Right cardiac atrium (tissue), 5 donors: Measurements from ENCODE around the gene PLA2G6. TPM values are rescaled to one million over a fixed set of nuclear protein-coding genes. Genes with fewer than 3 reads are reported as not detected.
"Not testable (repeated sequence)": the region's sequence is repeated elsewhere in the genome, so short reads cannot be mapped to it uniquely, and the experiment has no call there.

Experiments used
- ATAC-seq, 2 donors: fragments of 200-7000 bp; cut with Tn5 transposase; one replicate each; pipeline versions ENCODE4 v1.8.0 to v1.9.1; 2020; ENCODE audit warnings: moderate library complexity in 2 of 2, mild to moderate bottlenecking in 1 of 2
- DNase-seq, 3 donors: peaks; one replicate each; pipeline ENCODE4 v3.0.0-alpha.2; 2020
- H3K27ac ChIP-seq: one replicate; pipeline ENCODE4 v1.5.1; 2013; ENCODE audit warnings: mild to moderate bottlenecking, low read length, control low read depth, moderate library complexity
- H3K27me3 ChIP-seq: one replicate; pipeline ENCODE4 v1.6.1; 2013; ENCODE audit not compliant: control insufficient read depth, insufficient read depth
- H3K4me1 ChIP-seq: one replicate; pipeline ENCODE4 v1.6.1; 2013; ENCODE audit warnings: low read length; ENCODE audit not compliant: control insufficient read depth, insufficient read depth
- H3K4me3 ChIP-seq: one replicate; pipeline ENCODE4 v1.5.1; 2013; ENCODE audit warnings: low read length, control low read depth
- H3K9me3 ChIP-seq: one replicate; pipeline ENCODE4 v1.6.1; 2013; ENCODE audit warnings: low read length; ENCODE audit not compliant: control insufficient read depth
- WGBS: extraction: QIAGEN DNeasy Blood & Tissue Kit; methylation state at CpG from one replicate; pipeline ENCODE4 v1.1.7; 2013; 5-methylcytosine and 5-hydroxymethylcytosine counted together
- intact Hi-C, 4 donors: fragments of 100-400 bp; cut with DNase I; formaldehyde crosslinking; loops; one replicate each; pipeline versions ENCODE4 v1.11.0 to v1.14.0; 2022 to 2023
- polyA plus RNA-seq: library from polyadenylated mRNA; stranded (reverse); fragments of 200-250 nt; gene quantifications from one replicate; pipeline ENCODE4 v1.2.3, GENCODE V29; 2013
- total RNA-seq, 4 donors: library from RNA; stranded (reverse); fragmentation: NEBNext Ultra II Directional; extraction: Animal tissue kit (Norgen Biotek cat#: 25700); gene quantifications; one replicate each; pipeline ENCODE4 v1.2.1, GENCODE V29; 2021
- donor health status: healthy with polysubstance abuse.
- donor health status: DM: no; HTN: yes; CAD: no.
- donor health status: DM: no; HTN: no; CAD: no.
- donor health status: DM: no; HTN: yes; CAD: no; lungs with severe emphysema.
- donor health status: DM: yes; HTN: yes; CAD: no.

Gene PLA2G6
- total and polyA plus RNA-seq, 5 donors: 16.0 to 25.2 (median 16.4) TPM

GRCh38 chr22:38129021-38129420 lies 52.6 kb downstream of the PLA2G6 start:
- H3K4me1 ChIP-seq: no peaks in the 10 kb centered on the region
- WGBS: 82% methylated on average over 10 of the region's 10 CpGs
- no peaks in the 10 kb centered on the region for H3K27me3 ChIP-seq
- H3K27ac ChIP-seq: no peak overlapping the region
- no peak for DNase-seq
- intact Hi-C loops: no loop called here
- no peaks in the 10 kb centered on the region for H3K9me3 ChIP-seq
- no peak overlapping the region for H3K4me3 ChIP-seq
- no peak for ATAC-seq

GRCh38 chr22:38127869-38128268 lies 53.8 kb downstream of the PLA2G6 start:
- 88% methylated on average over 9 of the region's 9 CpGs for WGBS
- DNase-seq (no peak), ATAC-seq (no peak)
- Histone ChIP-seq H3K4me3 (no peak overlapping the region), H3K27ac (no peak overlapping the region), H3K27me3 (no peaks in the 10 kb centered on the region), H3K4me1 (no peaks in the 10 kb centered on the region), H3K9me3 (no peaks in the 10 kb centered on the region)
- intact Hi-C loops: no loop called here

GRCh38 chr22:38126928-38127668 lies 54.5 kb downstream of the PLA2G6 start:
- intact Hi-C loops: no loop called here
- DNase-seq (no peak), ATAC-seq (no peak)
- Histone ChIP-seq H3K4me3 (no peak overlapping the region), H3K4me1 (no peaks in the 10 kb centered on the region), H3K9me3 (no peaks in the 10 kb centered on the region), H3K27me3 (no peaks in the 10 kb centered on the region), H3K27ac (no peak overlapping the region)
- 90% methylated on average over 23 of the region's 23 CpGs for WGBS

- DNase-seq: no peak
- 82% methylated on average over 11 of the region's 11 CpGs for WGBS
- no peaks in the 10 kb centered on the region for H3K9me3 ChIP-seq
- H3K27me3 ChIP-seq: no peaks in the 10 kb centered on the region
- ATAC-seq: no peak
- H3K27ac ChIP-seq: no peak overlapping the region
- no peaks in the 10 kb centered on the region for H3K4me1 ChIP-seq
- H3K4me3 ChIP-seq: no peak overlapping the region
- intact Hi-C loops: no loop called here
These were observed 55.9 kb downstream of the PLA2G6 start for GRCh38 chr22:38125751-38126201.

- DNase-seq: no peak
- ATAC-seq: no peak
- WGBS: 94% methylated on average over 14 of the region's 14 CpGs
- intact Hi-C loops: no loop called here
- H3K27me3 ChIP-seq: no peaks in the 10 kb centered on the region
- no peak overlapping the region for H3K4me3 ChIP-seq
- no peaks in the 10 kb centered on the region for H3K4me1 ChIP-seq
- no peaks in the 10 kb centered on the region for H3K9me3 ChIP-seq
- no peak overlapping the region for H3K27ac ChIP-seq
These were observed 56.5 kb downstream of the PLA2G6 start for GRCh38 chr22:38125038-38125610.

GRCh38 chr22:38124236-38124974 lies 57.2 kb downstream of the PLA2G6 start:
- intact Hi-C loops: no loop called here
- H3K4me1 ChIP-seq: no peaks in the 10 kb centered on the region
- no peak overlapping the region for H3K4me3 ChIP-seq
- no peaks in the 10 kb centered on the region for H3K27me3 ChIP-seq
- no peak for ATAC-seq
- H3K9me3 ChIP-seq: no peaks in the 10 kb centered on the region
- DNase-seq: no peak
- no peak overlapping the region for H3K27ac ChIP-seq
- WGBS: 94% methylated on average over 21 of the region's 21 CpGs

GRCh38 chr22:38122616-38123015 lies 59.0 kb downstream of the PLA2G6 start:
- H3K27me3 ChIP-seq: no peaks in the 10 kb centered on the region
- H3K9me3 ChIP-seq: no peaks in the 10 kb centered on the region
- intact Hi-C loops: no loop called here
- WGBS: 81% methylated on average over 6 of the region's 6 CpGs
- DNase-seq: peak in 1 of 3 donors; percentile 24
- no peak overlapping the region for H3K4me3 ChIP-seq
- no peak for ATAC-seq
- H3K4me1 ChIP-seq: no peaks in the 10 kb centered on the region
- no peak overlapping the region for H3K27ac ChIP-seq

GRCh38 chr22:38120359-38121110 lies 61.1 kb downstream of the PLA2G6 start:
- Histone ChIP-seq H3K27me3 (no peaks in the 10 kb centered on the region), H3K4me3 (no peak overlapping the region), H3K4me1 (no peaks in the 10 kb centered on the region), H3K9me3 (no peaks in the 10 kb centered on the region), H3K27ac (no peak overlapping the region)
- ATAC-seq (peak in 1 of 2 donors; percentile 25), DNase-seq (no peak)
- intact Hi-C loops: no loop called here
- WGBS: 92% methylated on average over 28 of the region's 28 CpGs

GRCh38 chr22:38118747-38119146 lies 62.9 kb downstream of the PLA2G6 start:
- 97% methylated on average over 2 of the region's 2 CpGs for WGBS
- H3K9me3 ChIP-seq, H3K27ac ChIP-seq, H3K27me3 ChIP-seq, DNase-seq, H3K4me3 ChIP-seq, ATAC-seq, H3K4me1 ChIP-seq: not testable (repeated sequence)
- intact Hi-C loops: loop anchor here in 2 of 4 donors (10.0 kb wide), 3 partner anchors 86 to 236 kb away; partner anchors contain the start of gene MAFF (in 1 of the 2)

- ATAC-seq (no peak), DNase-seq (no peak)
- Histone ChIP-seq H3K27ac (no peak overlapping the region), H3K4me1 (no peaks in the 10 kb centered on the region), H3K4me3 (no peak overlapping the region), H3K27me3 (no peaks in the 10 kb centered on the region), H3K9me3 (no peaks in the 10 kb centered on the region)
- intact Hi-C loops: loop anchor here in 2 of 4 donors (10.0 kb wide), 3 partner anchors 87 to 237 kb away; partner anchors contain the start of gene MAFF (in 1 of the 2)
- 93% methylated on average over 3 of the region's 3 CpGs for WGBS
These were observed 63.4 kb downstream of the PLA2G6 start for GRCh38 chr22:38118182-38118581.
